Measurements from ENCODE around the gene FREM1.

The FREM1 gene

GRCh38 chr9:14706530-14707140 is 203.6 kb downstream of the FREM1 start:
- in situ Hi-C loops (cut with MboI; ENCODE audit: low sequenced_read_pairs): no loop called here

- in situ Hi-C loops (cut with MboI; ENCODE audit: low sequenced_read_pairs): no loop called here
Measured at GRCh38 chr9:14705079-14705478, 205.1 kb downstream of the FREM1 start.

GRCh38 chr9:14704281-14704680 is 205.9 kb downstream of the FREM1 start:
- in situ Hi-C loops (cut with MboI; ENCODE audit: low sequenced_read_pairs): no loop called here

GRCh38 chr9:14702200-14702720 is 208.0 kb downstream of the FREM1 start:
- in situ Hi-C loops (cut with MboI; ENCODE audit: low sequenced_read_pairs): no loop called here

- in situ Hi-C loops (cut with MboI; ENCODE audit: low sequenced_read_pairs): no loop called here
Measured at GRCh38 chr9:14693251-14693861, 216.9 kb downstream of the FREM1 start, which contains the start of gene ZDHHC21. Gene ZDHHC21, minus strand, starts transcription at chr9:14693432. Its CDS starts 19,092 bp downstream, at chr9:14674340.

GRCh38 chr9:14692470-14693250 is 217.6 kb downstream of the FREM1 start:
- in situ Hi-C loops (cut with MboI; ENCODE audit: low sequenced_read_pairs): no loop called here

GRCh38 chr9:14690948-14691730 is 219.1 kb downstream of the FREM1 start:
- in situ Hi-C loops (cut with MboI; ENCODE audit: low sequenced_read_pairs): no loop called here

GRCh38 chr9:14687042-14687719 is 223.0 kb downstream of the FREM1 start:
- in situ Hi-C loops (cut with MboI; ENCODE audit: low sequenced_read_pairs): no loop called here

- in situ Hi-C loops (cut with MboI; ENCODE audit: low sequenced_read_pairs): no loop called here
Measured at GRCh38 chr9:14686168-14686567, 224.1 kb downstream of the FREM1 start.

All from HL-60/S4 treated with retinoic acid at 250 ng/mL for 4 days and 3 days (cell line).